DMS114 treated with DMSO at 0.1 percent for 48 hours (cell line): Measurements from ENCODE around the gene WWOX.

ENCODE experiments used
- DNase-seq: peaks from one replicate; lab custom pipeline; 2025; ENCODE audit not compliant: unreplicated experiment; lab: John Stamatoyannopoulos, UW

Gene WWOX

DNA sequence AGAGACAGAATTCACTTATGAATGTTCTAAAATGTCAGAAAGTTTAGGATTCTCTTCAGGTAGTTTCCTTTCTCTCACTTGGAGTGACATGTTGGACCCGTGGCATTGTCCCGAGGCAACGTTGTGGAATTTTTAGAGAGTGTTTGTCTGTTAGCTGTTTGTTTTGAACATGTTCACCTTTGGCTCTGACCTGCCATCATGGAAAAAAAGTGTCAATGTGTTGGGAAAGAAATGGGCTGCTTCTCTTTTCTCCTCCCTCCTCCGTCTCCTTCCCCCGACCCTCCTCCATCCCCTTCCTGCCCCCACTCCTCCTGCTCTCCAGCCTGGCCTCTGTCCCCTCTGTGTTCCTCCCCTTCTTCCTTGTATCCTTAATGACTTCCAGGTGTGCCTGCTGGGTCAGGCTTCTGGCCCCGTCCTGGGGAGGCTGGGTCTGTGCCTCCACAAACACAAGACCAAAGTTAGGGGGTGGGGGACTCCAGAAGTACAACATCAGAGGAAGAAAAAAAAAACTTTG lies 1038.0 kb downstream of the WWOX start:
- DNase-seq, result no peak

DNA sequence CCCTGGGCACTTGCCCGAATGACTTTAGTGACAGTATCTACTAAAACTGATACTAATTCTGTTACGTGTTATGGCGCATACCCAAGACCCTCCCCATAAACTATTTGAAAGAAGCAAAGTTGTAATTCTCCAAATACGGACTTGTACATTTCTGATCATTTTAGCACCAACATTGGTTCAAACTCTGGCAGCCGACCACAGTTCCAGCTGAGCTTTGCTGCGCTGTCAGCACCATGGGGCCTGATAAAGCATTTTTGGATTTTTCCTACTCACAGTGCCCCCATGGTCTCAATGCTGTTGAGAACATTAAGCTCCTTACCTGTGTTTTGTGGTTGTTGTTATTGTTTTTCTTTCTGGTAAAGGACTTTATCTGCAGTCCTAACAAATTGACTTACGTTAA lies 1040.3 kb downstream of the WWOX start:
- no peak for DNase-seq

DNA sequence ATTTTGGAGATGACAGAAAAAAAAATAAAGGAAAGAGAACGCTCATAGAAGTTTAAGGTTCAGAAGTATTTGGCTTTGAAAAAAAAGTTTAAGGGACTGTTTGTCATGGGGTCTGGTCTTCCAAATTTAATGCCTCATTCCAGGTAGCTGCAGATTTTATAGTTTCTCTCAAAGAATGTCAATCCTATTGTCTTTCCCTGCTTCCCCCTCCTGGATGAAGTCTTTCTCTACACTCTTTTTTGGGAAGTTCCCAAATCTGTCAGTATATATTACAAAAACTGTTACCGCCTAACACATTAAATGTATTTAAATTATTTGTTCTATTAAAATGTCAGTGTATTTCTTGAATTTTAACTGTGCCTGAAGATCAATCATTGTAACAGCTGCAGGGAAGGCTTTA lies 1043.6 kb downstream of the WWOX start:
- no peak for DNase-seq

DNA sequence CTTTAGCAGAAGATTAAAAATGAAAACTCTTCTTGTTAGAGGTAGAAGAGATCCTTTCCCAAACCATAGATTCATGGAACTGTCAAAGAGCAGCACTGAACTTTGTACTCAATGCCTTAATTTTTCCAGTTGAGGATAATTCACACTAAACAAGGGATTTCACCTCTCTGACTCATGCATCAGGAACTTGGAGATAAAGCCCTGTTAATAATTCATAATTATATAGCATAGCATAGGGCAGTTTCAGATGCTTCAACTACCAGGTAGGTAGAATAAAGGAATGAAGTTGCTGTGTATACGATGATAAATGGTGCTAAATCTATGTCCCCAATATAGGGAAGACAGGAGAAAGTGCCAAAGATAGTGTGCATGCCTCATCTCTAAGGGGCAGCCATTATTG lies 1050.7 kb downstream of the WWOX start:
- no peak for DNase-seq

DNA sequence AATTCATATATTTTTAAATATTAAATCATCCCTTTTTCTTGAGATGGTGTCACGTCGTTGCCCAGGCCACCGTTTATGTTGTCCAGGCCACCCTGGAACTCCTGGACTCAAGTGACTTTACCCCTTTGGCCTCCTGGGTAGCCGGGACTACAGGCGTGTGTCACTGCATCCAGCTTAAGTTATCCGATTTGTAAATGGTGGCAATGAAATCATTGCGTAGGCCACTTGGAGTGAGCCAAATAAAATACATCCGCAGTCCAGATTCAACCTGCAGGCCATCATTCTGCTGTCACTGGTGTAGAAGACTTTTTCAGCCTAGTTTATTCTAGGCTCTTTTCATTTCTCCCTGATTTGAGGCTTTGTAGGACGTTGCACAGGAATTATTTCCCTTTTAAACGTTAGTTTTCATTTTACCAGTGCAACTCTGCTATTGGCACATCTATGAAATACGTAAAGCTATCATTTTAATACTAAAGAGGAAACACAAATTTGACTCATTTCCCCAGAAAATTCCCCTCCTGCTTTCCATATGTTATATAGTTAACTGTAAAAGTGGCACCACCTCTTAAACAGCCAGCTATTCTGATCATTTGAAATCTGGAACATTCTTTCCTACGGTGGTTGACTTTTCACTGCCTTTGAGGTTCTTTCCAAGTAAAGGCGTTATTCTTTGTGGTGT lies 1051.3 kb downstream of the WWOX start:
- DNase-seq, result no peak

DNA sequence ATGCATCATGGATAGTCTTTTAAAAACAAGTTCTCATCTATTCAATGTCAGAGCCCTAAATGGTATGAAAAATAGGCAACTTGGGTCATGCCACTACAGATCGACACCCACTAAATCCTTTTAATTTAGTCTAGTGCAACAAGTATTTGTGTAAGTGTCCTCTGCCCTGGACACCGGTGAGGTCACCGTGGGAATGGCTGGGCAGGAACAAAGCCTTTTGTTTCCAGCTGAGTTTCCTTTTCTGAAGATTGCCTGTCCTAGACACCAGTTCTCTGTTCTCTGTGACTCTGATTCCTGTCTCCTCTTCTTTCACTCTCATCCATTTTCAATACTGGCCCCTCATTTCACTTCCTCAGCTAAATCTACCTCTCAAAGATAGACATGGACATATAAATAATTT lies 1054.6 kb downstream of the WWOX start:
- no peak for DNase-seq

DNA sequence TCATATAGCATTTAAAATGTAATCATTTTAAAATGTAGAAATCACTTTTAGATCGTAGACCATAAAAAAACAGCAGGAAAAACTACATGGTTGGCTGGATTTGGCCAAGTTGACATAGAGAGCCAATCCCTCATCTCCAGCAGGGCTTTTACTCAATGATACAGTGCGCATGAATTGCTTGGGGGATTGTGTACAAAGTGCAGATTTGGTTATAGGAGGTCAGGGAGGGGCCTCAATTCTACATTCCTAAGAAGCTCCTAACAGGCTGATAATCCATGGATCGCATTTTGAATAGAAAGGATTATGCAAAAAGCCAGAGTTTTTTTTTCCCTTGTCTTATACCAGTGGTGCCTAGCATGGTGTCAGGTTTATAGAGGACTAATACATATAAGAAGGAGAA lies 1056.0 kb downstream of the WWOX start:
- no peak for DNase-seq

DNA sequence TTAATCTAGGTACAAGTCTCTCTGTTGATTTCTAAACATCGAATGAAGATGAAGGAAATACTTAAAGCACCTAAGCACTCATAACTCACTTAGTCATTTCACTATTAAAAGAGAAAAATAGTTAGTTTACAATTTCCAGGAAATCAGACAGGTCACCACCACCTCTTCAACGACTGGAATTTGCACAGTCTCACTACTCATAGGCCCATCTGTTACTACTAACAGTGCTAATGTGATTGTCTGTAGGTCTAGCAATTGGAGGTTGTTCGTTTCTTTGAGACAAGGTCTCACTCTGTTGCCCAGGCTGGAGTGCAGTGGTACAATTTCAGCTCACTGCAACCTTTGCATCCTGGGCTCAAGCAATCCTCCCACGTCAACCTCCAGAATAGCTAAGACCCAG lies 1056.5 kb downstream of the WWOX start:
- no peak for DNase-seq

DNA sequence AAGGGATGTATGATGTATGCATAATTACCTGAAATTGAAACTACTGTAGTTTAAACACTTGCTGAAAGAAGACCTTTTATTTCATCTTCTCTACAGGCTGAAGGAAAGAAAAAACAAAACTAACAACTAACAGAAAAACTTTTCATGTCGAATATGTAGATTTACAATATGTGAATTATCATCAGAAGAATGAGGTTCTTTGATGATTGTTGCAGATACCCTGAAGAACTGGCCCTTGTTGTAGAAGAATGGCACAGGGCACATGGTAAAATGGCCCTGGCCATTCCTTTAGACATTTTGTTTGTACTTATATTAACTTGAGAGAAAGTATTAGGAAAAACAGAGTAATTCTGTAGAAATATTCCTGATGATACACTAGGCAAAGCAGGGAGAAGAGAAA lies 1057.3 kb downstream of the WWOX start:
- DNase-seq, result no peak

DNA sequence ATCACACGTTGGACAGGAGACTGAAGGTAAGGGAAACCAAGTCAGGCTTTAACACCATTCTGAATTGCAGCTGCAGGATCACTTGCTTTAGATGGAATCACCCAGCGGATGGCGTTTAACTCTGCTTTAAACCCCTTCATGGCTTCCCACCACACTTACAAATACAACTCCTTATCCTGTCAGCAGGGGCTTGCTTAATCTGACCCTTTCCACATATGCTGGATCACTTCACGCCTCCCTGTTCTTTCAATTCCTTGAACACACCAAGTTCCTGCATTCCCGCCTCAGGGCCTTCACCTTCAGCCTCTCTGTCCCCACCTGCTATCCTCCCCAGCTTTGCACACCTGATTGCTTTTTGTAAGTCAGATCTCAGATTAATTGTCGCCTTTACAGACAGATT lies 1058.9 kb downstream of the WWOX start:
- no peak for DNase-seq

DNA sequence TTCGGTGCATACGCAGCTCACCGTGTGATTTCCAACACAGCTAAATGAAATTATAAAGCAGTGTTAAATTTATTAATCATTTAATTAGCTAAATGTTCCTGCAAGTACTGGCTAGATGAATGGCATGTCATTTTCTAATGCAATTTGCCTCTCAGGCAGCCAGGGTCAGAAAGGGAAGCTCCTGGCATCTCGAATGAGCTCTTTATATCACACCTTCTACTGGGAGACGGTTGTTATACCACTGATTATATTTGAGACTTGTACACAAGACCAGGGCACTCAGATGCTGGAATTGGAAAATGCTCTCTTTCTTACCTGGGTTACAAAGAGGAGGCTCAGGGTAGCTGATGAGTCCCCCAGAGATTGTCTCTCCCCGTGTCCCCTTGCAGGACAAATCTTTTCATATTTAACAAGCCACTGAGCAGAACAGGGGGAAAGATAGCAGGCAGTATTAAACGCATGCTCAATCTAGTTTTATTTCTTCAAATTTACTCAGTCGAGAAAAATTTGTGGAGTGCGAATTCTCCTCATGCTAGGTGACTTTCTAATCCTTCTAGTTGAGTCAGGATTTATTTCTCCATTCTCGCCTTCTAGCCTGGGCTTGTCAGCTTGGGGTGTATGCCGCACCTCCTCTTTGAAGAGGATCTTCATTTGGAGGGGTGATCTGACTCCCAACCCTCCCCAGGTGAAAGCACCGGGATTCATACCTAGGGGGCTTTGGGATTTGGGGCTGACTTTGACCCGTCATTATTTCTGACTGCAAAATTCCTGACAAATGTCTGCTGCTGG lies 1060.0 kb downstream of the WWOX start:
- no peak for DNase-seq

DNA sequence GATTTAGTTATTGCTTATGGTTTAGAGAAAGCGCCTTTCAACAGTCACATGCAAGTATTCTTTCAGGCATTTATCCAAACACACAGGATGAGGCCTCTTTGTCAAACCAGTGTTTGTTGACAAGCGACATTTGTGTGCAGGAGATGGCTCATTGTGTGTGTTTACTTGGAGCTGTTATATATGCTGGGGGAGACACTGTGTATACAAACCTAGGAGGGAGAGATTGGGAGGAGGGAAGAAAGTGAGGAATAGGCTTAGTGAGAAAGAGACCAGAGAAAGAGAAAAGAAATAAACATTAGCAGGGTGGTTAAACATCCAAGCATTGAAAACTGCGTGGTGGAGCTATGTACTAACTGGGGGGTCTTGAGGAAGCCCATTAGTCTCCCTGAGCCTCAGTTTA lies 1063.5 kb downstream of the WWOX start:
- DNase-seq, result no peak

DNA sequence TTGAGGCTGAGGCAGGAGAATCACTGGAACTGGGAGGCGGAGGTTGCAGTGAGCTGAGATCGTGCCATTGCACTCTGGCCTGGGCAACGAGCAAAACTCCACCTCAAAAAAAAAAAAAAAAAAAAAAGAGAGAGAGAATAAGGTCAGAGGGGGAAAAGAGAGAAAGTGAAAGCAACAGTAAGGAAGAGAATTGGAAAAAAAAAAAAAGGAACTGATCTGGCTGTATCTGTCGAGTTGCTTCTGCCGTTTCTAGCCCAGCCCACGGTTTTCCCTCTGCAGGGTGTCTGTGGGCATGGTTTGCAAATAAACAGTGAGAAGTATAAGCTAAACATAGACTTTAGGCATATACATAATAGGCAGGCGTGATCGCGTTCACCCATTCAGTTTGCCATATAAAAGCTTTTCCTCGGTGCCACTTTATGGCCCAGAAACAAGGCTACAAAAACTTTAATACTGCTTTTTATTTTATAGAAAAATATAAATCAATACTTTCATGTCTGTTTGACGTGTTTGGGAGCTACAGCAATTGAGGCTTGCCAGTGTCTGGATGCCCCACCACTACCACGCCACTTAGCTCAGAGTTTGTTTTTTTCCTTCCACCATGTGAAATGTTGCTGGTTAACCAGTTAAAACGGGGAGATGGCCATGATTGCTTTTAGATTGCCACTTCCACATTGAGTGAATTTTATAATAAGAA lies 1064.4 kb downstream of the WWOX start:
- no peak for DNase-seq

DNA sequence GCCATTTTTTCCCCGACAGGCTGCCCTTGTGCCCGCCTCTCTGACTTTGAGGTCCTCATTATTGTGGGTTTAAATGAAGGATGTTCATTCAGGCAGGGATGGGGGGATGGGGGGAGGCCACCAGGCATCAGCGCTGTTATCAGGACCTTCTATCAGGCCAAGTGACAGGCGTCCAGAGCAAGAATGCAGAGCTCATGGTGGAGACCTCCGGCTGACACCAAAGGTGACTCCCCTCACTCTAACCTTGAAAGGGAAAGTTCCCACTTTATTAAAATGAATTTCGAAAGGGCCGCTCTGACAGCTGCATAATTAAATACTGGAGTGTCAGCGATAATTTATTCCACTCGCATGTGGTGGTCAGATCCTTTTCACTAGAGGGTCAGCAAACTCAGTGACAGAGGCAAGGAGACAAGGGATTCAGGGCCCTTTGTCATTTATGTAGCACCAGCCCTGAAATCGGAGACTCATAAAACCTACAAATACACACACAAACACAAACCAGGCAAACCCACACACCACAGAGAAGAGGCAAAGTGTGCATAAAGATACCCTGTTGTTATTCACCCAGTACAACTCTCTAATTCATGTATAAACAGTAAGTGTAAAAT lies 1065.0 kb downstream of the WWOX start:
- no peak for DNase-seq

DNA sequence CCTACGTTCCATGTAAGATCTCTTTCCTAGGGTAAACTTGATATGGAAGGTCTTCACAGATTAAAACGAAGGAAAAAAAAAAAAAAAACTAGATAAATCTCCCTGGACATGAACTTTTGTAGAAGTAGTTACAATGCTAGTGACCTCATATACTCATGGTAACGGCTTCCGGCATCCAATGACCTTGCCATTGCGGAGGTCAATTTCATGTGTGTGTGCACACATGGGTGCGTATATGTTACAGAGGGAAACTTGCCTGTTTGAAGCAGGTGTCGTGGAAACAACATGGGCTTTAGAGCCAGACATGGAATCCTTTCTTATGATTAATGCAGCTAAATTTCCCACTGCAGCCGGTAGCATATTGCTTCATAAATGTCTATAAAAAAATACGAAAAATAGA lies 1065.6 kb downstream of the WWOX start:
- DNase-seq, result no peak

DNA sequence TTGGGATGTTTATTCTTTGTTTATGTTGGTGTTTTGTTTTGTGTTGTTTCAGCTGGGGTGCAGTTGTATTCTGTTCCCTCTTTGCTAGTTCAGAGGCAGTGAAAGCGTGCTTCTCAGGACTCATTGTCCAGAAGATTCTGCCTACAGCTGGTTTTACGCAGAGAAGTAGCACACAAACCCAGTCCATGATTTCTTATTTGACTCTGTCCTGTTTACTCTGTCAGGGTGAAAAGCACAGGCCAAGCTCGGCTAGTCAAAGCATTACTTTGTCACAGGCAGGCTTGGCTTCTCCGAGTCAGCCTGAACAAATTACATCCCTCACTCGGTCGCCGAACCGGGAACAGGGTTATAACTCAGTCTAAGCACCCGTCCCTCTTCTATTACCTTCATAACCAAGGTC lies 1066.1 kb downstream of the WWOX start:
- DNase-seq, result no peak

DNA sequence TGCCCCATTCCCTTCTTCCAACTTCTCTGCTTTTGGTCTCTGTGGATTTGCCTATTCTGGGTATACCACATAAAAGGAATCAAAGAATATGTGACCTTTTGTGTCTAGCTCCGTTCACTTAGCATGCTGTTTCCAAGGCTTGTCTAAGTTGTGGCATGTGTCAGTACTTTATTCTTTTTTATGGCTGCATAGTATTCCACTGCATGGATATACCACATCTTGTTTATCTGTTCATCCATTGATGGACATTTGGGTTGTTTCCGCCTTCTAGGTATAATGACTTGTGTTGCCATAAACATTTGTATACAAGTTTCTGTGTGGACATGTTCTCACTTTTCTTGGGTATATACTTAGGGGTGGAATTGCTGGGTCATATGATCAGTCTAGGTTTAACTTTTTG lies 1068.4 kb downstream of the WWOX start:
- no peak for DNase-seq

DNA sequence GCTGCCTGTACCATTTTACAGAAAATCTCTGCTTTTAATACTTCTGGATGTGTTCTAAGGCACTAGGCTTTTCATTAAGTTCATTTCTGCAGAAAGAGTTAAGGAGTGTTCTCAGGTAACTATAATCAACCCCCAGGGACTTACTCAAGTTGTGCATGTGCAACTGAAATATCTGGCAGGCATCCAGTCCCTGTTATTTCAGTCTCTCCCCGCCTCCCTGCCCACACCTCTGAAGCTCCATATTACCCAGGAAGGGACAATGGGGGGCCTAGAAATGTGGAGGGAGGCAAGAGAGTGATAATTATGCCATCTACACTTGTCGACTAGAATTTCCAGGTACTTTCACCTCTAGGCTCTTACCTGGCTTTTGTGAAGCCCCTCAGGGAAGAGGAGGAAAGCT lies 1068.9 kb downstream of the WWOX start:
- no peak for DNase-seq

DNA sequence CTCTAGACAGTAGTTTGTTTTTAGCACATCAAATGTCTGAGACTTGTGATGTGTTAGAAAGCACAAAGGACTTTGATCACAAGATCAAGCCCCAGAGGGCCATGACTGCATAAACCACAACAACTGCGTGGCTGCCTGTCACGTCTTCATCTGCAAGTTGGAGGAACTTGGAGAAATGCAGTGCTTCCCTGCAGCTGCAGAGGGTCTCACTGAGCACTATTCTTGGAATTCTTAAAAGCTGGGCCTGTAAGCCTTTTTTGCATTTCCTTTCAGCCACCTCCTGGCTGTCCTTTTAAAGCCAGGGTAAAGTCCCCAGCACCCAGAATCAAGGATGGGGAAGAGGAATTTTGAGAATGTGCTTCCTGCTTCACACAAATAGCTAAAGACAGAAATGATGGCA lies 1069.8 kb downstream of the WWOX start:
- DNase-seq, result no peak

DNA sequence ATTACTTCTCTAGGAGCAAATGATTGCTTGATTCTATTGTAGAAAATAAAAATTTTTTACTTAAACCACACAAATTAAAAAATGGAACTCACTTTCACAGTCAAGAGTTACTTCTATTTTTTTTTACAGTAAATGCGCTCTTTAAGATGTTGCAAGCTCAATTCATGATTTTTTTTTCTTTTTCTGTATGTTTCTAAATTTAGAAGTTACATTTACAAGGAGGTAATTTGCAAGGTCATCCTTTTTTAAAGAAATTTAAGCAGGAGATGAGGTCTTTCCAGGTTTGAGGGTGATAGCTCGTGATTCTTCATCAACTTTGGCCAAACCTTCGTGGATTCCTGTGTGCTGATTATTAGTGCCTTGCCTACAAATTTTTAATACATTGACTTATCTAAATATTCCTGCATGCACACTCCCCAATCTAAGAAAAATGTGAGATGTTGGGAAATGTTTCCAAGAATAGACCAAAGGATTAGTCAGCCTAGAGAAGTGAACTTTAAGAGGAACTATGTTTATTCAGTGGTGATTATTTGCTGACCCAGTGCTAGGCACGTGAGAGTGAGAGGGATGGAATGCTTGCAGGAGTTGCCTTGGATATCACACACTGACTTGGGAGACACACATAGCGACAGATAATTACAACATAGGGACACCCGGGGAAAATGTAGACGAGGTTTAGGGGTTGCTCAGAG lies 1071.2 kb downstream of the WWOX start:
- no peak for DNase-seq

DNA sequence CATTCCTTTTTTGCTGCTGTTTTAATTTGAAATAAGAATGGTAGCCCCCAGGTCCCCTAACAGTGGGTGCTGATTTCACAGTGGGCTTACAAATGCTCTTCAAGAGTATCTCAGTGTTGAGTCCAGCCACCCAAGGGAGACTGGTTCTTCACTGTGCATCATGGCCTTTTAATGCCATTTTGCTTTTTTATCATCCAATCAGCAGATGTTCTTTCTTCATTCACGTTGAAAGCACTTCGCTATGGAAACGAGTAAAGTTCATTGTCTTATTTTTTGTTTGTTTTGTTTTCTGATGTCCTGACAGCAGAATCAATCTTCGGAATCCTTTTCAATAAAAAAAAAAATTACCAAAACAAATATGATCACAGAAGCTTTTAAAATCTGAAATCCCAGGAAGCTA lies 1072.0 kb downstream of the WWOX start:
- no peak for DNase-seq
